ENCODE results near the gene IFT81.

GRCh38 chr12:110157539-110157938 lies 33.4 kb downstream of the IFT81 start:
- TF ChIP-seq CTCF (IDR thresholded peaks at IDR 0.05; ENCODE audit: low read depth, low read length), result no peak
- TF ChIP-seq EZH2phosphoT487 (IDR thresholded peaks at IDR 0.05; ENCODE audit: low read depth), result no peak
